ENCODE measurements around the gene JMJD7. TPM values are rescaled to one million over a fixed set of nuclear protein-coding genes. Genes with fewer than 3 reads are reported as not detected.

The JMJD7 gene
- total RNA-seq, 1 donor from 2014 or later, result 24.3 TPM

- intact Hi-C loops (cut with DNase I), result no loop called here
- DNase-seq, result no peak
- Histone ChIP-seq H3K4me1 (no peaks in the 10 kb centered on the region), H3K9me3 (no peaks in the 10 kb centered on the region), H3K27ac (no peak overlapping the region), H3K4me3 (no peak overlapping the region), H3K36me3 (peaks cover 99% of the 10 kb centered on the region), H3K27me3 (ENCODE audit: low read depth) (no peaks in the 10 kb centered on the region)
- no peak for TF ChIP-seq CTCF (IDR thresholded peaks at IDR 0.05)
- ATAC-seq, result no peak
Observed at GRCh38 chr15:41819455-41820050, 8.3 kb upstream of the JMJD7 start.

- peaks cover 97% of the 10 kb centered on the region for H3K36me3 ChIP-seq
- H3K27me3 ChIP-seq (ENCODE audit: low read depth), result no peaks in the 10 kb centered on the region
- no peak overlapping the region for H3K27ac ChIP-seq
- intact Hi-C loops (cut with DNase I), result no loop called here
- ATAC-seq (no peak), DNase-seq (no peak)
- H3K4me3 ChIP-seq, result no peak overlapping the region
- H3K9me3 ChIP-seq, result no peaks in the 10 kb centered on the region
- TF ChIP-seq CTCF (IDR thresholded peaks at IDR 0.05), result no peak
- H3K4me1 ChIP-seq, result no peaks in the 10 kb centered on the region
Observed at GRCh38 chr15:41820791-41821423, 7.0 kb upstream of the JMJD7 start.

- intact Hi-C loops (cut with DNase I), result no loop called here
- DNase-seq, result no peak
- TF ChIP-seq CTCF (IDR thresholded peaks at IDR 0.05), result no peak
- H3K36me3 ChIP-seq, result peaks cover 88% of the 10 kb centered on the region
- no peak overlapping the region for H3K4me3 ChIP-seq
- no peak overlapping the region for H3K27ac ChIP-seq
- H3K4me1 ChIP-seq, result no peaks in the 10 kb centered on the region
- no peak for ATAC-seq
- no peaks in the 10 kb centered on the region for H3K9me3 ChIP-seq
- H3K27me3 ChIP-seq (ENCODE audit: low read depth), result no peaks in the 10 kb centered on the region
Observed at GRCh38 chr15:41821831-41822230, 6.1 kb upstream of the JMJD7 start.

GRCh38 chr15:41822471-41822870 is 5.4 kb upstream of the JMJD7 start:
- intact Hi-C loops (cut with DNase I), result no loop called here
- DNase-seq, result no peak
- Histone ChIP-seq H3K4me1 (peaks cover 4% of the 10 kb centered on the region), H3K27me3 (ENCODE audit: low read depth) (no peaks in the 10 kb centered on the region), H3K36me3 (peaks cover 82% of the 10 kb centered on the region), H3K27ac (no peak overlapping the region), H3K4me3 (no peak overlapping the region), H3K9me3 (no peaks in the 10 kb centered on the region)
- no peak for TF ChIP-seq CTCF (IDR thresholded peaks at IDR 0.05)
- ATAC-seq, result no peak

GRCh38 chr15:41822957-41823356 is 4.9 kb upstream of the JMJD7 start:
- ATAC-seq (no peak), DNase-seq (no peak)
- intact Hi-C loops (cut with DNase I), result no loop called here
- no peak for TF ChIP-seq CTCF (IDR thresholded peaks at IDR 0.05)
- H3K4me1 ChIP-seq, result peaks cover 6% of the 10 kb centered on the region
- no peak overlapping the region for H3K4me3 ChIP-seq
- H3K36me3 ChIP-seq, result peaks cover 77% of the 10 kb centered on the region
- H3K27me3 ChIP-seq (ENCODE audit: low read depth), result no peaks in the 10 kb centered on the region
- no peaks in the 10 kb centered on the region for H3K9me3 ChIP-seq
- no peak overlapping the region for H3K27ac ChIP-seq

All from lower lobe of right lung (tissue), 2 donors.